GM23248 (cell line): Measurements from ENCODE around the gene ZNF804B.

Source experiments
- EZH2 ChIP-seq: fragments of 200-600 bp; sonication (generic); IDR thresholded peaks from 2 replicates; pipeline ENCODE4 v1.6.1; 2018; ENCODE audit warnings: antibody characterized with exemption, mild to moderate bottlenecking; ENCODE audit not compliant: insufficient read depth, poor library complexity, severe bottlenecking
- EZH2phosphoT487 ChIP-seq: fragments of 200-600 bp; sonication (generic); IDR thresholded peaks from 2 replicates; pipeline ENCODE4 v1.6.1; 2018; ENCODE audit warnings: antibody characterized with exemption, moderate library complexity, mild to moderate bottlenecking, low read depth; ENCODE audit not compliant: insufficient read depth

GRCh38 chr7:89312551-89312950, 553.1 kb downstream of the ZNF804B start:
- TF ChIP-seq EZH2 = no peak
- TF ChIP-seq EZH2phosphoT487 = no peak
